Measurements from ENCODE around the gene LPP.

LPP gene

DNA sequence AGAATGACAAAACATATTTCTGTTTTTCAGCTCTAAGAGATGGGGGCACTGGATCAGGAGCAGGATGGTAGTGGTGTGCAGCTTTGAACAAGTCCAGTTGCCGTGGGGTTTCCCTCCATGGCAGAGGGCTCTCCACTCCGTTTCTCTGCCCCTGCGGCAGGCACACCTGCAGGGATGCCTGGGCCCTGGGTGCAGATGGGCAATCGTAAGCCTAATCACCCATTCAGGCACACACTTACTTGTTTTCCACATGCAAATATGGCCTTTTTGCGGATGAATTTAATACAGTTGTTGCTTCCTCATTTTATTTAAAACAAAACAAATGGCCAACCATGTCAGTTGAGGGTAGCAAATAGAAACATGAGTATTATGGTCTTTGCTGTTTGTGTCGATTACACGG is 85.1 kb downstream of the LPP start:
- Histone ChIP-seq H3K36me3 (ENCODE audit: control insufficient read depth, insufficient read depth, low read length) (no peaks in the 10 kb centered on the region), H3K4me1 (ENCODE audit: control insufficient read depth, insufficient read depth, low read length) (peaks cover 14% of the 10 kb centered on the region), H3K27me3 (ENCODE audit: control insufficient read depth, insufficient read depth, low read length) (no peaks in the 10 kb centered on the region), H3K27ac (ENCODE audit: low read depth, low read length) (no peak overlapping the region), H3K9ac (ENCODE audit: low read depth, low read length) (no peak overlapping the region), H3K9me3 (ENCODE audit: control insufficient read depth, insufficient read depth, low read length) (no peaks in the 10 kb centered on the region), H3K4me3 (ENCODE audit: low read depth, low read length) (no peak overlapping the region)

DNA sequence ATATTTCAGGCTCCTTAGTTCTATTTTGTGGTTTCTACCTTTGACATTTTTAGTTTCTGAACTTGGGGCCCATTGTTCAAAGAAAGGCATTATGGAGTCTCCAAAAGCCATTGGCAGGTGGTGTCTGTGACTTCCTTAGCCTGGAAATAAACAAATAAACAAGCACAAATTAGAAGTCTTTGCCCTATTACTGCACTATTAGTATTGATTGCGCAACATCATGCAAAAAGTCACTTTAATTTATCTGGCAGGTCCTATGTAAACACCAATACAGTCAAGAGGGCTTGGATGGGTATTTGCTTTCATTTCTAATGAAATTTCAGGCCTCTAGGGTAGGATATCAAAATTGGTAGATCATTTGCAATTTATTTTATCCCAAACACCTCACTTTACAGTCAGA is 85.6 kb downstream of the LPP start:
- Histone ChIP-seq H3K36me3 (ENCODE audit: control insufficient read depth, insufficient read depth, low read length) (no peaks in the 10 kb centered on the region), H3K27ac (ENCODE audit: low read depth, low read length) (no peak overlapping the region), H3K4me1 (ENCODE audit: control insufficient read depth, insufficient read depth, low read length) (peaks cover 14% of the 10 kb centered on the region), H3K9ac (ENCODE audit: low read depth, low read length) (no peak overlapping the region), H3K4me3 (ENCODE audit: low read depth, low read length) (no peak overlapping the region), H3K27me3 (ENCODE audit: control insufficient read depth, insufficient read depth, low read length) (no peaks in the 10 kb centered on the region), H3K9me3 (ENCODE audit: control insufficient read depth, insufficient read depth, low read length) (no peaks in the 10 kb centered on the region)

DNA sequence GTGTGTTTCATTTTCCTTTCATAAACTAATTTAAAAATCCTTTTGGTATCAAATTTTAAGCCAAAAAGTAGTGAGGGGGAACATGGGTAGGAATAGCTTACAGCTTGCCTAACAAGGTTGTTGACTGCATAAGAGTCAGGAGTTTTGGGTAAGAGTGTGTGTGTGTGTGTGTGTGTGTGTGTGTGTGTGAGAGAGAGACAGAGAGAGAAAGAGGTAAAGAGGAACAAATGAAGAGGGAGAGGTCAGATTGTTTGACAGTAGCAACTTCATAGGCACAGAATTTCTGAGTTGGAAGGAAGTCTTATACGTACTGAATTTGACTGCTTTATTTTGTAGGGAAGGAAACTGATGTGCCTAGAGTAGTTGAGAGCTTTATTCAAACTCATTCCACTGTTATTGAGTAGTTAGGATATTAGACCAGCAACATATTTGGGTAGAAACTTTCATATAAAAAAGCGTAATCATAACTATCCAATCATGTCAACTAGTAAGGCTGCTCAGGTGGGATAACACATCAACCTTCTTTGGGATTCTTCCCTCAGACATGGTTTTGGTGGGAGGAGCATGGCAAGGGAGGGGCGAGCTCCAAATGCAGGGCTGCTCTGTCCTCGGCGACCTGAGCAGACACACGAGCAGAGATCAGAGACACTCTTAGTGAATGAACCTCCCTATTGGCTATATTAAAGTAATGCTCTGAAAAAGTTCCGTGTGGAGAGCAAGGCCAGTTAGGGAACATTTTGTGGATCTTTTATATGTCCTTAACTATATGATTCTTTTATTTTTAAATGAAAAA is 86.4 kb downstream of the LPP start:
- H3K4me3 ChIP-seq (ENCODE audit: low read depth, low read length): no peak overlapping the region
- no peaks in the 10 kb centered on the region for H3K9me3 ChIP-seq (ENCODE audit: control insufficient read depth, insufficient read depth, low read length)
- no peaks in the 10 kb centered on the region for H3K36me3 ChIP-seq (ENCODE audit: control insufficient read depth, insufficient read depth, low read length)
- peaks cover 14% of the 10 kb centered on the region for H3K4me1 ChIP-seq (ENCODE audit: control insufficient read depth, insufficient read depth, low read length)
- H3K27ac ChIP-seq (ENCODE audit: low read depth, low read length): no peak overlapping the region
- H3K27me3 ChIP-seq (ENCODE audit: control insufficient read depth, insufficient read depth, low read length): no peaks in the 10 kb centered on the region
- no peak overlapping the region for H3K9ac ChIP-seq (ENCODE audit: low read depth, low read length)

DNA sequence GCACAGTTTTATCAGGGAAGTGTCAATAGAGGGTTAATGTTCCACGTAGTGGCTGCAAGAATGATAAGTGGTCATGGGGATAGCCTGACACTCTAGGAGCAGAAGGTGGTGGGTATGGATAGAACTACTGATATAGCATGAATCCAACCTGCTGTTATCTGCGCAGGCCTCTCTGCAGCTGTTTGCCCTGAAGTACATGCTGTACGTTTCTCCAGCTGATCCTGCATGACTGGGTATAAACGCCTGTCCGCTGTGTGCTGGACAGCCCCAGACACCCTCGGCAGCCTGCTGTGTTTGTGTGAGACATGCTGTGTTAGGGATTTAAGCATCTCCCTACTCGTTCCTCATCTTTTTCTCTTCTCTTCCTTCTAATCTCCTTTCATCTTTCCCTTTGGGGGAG is 87.1 kb downstream of the LPP start:
- Histone ChIP-seq H3K4me3 (ENCODE audit: low read depth, low read length) (no peak overlapping the region), H3K9ac (ENCODE audit: low read depth, low read length) (no peak overlapping the region), H3K4me1 (ENCODE audit: control insufficient read depth, insufficient read depth, low read length) (peaks cover 14% of the 10 kb centered on the region), H3K27ac (ENCODE audit: low read depth, low read length) (no peak overlapping the region), H3K27me3 (ENCODE audit: control insufficient read depth, insufficient read depth, low read length) (no peaks in the 10 kb centered on the region), H3K9me3 (ENCODE audit: control insufficient read depth, insufficient read depth, low read length) (no peaks in the 10 kb centered on the region), H3K36me3 (ENCODE audit: control insufficient read depth, insufficient read depth, low read length) (no peaks in the 10 kb centered on the region)

DNA sequence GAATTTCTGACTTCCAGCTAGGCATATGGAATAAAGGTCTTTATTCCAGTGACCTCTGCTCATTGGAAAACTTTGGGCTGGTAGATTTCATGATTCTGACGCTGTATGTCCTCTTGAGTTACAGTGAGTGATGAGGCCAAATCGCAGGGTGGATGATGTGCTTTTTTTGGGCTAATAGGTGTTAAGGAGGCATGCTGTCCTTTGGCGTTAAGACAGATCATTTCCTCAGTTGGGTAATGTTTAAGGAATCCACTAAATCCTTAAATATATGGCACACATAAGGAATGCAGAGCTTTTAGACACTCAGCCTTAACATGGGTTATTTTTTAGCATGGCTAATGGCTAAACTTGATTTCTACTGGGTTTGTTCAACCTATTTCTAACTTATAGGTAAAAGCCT is 87.9 kb downstream of the LPP start:
- no peaks in the 10 kb centered on the region for H3K9me3 ChIP-seq (ENCODE audit: control insufficient read depth, insufficient read depth, low read length)

DNA sequence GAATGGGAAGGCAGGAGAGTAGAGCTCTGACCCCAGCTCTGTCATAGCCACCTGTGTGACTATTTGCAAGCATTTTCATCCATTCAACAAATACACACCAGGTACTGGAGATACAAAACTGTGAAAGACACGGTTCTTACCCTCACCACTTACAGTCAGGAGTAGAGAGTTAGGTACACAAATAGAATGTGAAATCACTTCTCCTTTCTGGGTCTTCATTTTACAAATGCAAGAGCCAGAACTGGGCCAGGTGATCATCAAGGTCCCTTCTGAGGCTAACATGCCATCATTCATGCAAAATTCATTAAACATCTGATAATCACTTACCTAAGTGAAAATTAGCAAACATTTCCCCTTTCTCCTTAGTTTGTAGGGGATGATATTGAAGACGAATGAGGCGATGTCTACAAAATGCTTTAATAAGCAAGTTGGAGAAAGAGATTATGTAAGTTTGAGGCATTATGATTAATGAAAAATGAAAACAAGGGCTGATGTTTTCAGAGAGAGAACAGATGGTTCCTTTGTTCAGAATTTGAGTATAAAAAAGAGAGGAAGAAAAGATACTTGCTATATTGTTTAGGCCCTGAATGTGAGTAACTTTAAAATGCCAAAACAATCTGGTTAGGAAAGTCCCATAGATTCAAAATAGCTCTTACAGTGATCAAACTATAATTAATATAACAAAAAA is 88.6 kb downstream of the LPP start:
- H3K4me3 ChIP-seq (ENCODE audit: low read depth, low read length): no peak overlapping the region
- peaks cover 13% of the 10 kb centered on the region for H3K4me1 ChIP-seq (ENCODE audit: control insufficient read depth, insufficient read depth, low read length)
- H3K36me3 ChIP-seq (ENCODE audit: control insufficient read depth, insufficient read depth, low read length): no peaks in the 10 kb centered on the region
- H3K27me3 ChIP-seq (ENCODE audit: control insufficient read depth, insufficient read depth, low read length): no peaks in the 10 kb centered on the region
- H3K27ac ChIP-seq (ENCODE audit: low read depth, low read length): no peak overlapping the region
- H3K9ac ChIP-seq (ENCODE audit: low read depth, low read length): no peak overlapping the region
- H3K9me3 ChIP-seq (ENCODE audit: control insufficient read depth, insufficient read depth, low read length): no peaks in the 10 kb centered on the region

More for the DNA sequence above, 87.9 kb downstream of the LPP start:
- Histone ChIP-seq H3K27ac (ENCODE audit: low read depth, low read length) (no peak overlapping the region), H3K27me3 (ENCODE audit: control insufficient read depth, insufficient read depth, low read length) (no peaks in the 10 kb centered on the region), H3K9ac (ENCODE audit: low read depth, low read length) (no peak overlapping the region), H3K36me3 (ENCODE audit: control insufficient read depth, insufficient read depth, low read length) (no peaks in the 10 kb centered on the region), H3K4me1 (ENCODE audit: control insufficient read depth, insufficient read depth, low read length) (peaks cover 14% of the 10 kb centered on the region), H3K4me3 (ENCODE audit: low read depth, low read length) (no peak overlapping the region)

DNA sequence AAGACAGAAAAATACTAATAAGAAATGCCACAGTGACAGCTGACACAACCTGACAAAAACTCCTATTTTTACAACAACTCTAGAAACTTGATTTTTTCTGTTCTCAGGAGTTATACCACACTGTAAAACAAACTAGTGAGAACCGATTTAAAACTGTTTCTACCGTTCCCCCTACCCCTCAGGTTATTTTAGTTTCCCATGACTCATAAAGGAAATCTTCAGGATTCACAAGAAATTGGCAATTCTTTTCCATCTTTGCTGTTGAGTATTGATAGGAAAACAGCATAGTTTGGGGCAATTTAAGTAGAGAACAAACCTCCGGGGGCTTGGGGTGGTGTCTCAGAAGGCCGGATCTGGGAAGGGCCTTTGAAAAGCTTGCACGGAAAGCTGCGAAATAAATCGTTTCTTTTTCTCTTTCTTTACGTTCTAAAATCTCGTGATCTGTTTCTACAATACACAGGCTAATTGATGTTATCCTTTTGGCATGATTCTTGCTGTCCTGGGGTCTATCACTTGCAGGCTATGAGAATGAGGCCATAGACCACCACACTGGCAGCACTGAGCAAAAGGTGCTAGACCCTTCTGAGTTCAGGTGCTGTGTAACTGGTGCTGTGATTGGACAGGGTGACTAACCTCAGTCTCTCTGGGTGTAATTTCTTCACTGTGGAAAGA is 89.3 kb downstream of the LPP start:
- no peak overlapping the region for H3K27ac ChIP-seq (ENCODE audit: low read depth, low read length)
- no peaks in the 10 kb centered on the region for H3K27me3 ChIP-seq (ENCODE audit: control insufficient read depth, insufficient read depth, low read length)
- no peak overlapping the region for H3K9ac ChIP-seq (ENCODE audit: low read depth, low read length)
- H3K36me3 ChIP-seq (ENCODE audit: control insufficient read depth, insufficient read depth, low read length): no peaks in the 10 kb centered on the region
- no peak overlapping the region for H3K4me3 ChIP-seq (ENCODE audit: low read depth, low read length)
- peaks cover 11% of the 10 kb centered on the region for H3K4me1 ChIP-seq (ENCODE audit: control insufficient read depth, insufficient read depth, low read length)
- H3K9me3 ChIP-seq (ENCODE audit: control insufficient read depth, insufficient read depth, low read length): no peaks in the 10 kb centered on the region

DNA sequence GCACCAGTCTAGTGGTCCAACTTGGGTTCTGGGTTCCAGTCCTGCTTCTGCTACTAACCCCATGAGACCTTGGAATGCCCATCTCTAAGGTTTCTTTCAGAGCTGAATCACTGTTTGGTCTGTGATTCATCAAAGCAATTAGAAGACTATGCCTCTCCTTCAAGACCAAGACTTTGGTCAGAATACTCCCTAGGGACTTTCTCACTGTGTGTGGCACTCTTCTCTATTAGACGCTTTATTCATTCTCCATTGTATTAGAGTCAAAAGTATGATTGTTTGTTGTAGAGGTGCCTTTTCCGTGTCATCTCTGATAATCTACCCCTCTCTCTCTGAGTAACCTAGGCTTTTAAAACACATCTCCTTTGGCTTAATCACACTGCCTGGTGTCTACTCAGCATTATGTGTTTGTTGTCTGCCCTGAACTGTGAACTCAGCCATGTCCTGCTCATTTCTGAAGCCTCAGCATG is 90.5 kb downstream of the LPP start:
- Histone ChIP-seq H3K27ac (ENCODE audit: low read depth, low read length) (no peak overlapping the region), H3K9me3 (ENCODE audit: control insufficient read depth, insufficient read depth, low read length) (no peaks in the 10 kb centered on the region), H3K4me1 (ENCODE audit: control insufficient read depth, insufficient read depth, low read length) (peaks cover 11% of the 10 kb centered on the region), H3K9ac (ENCODE audit: low read depth, low read length) (no peak overlapping the region), H3K27me3 (ENCODE audit: control insufficient read depth, insufficient read depth, low read length) (no peaks in the 10 kb centered on the region), H3K4me3 (ENCODE audit: low read depth, low read length) (no peak overlapping the region), H3K36me3 (ENCODE audit: control insufficient read depth, insufficient read depth, low read length) (no peaks in the 10 kb centered on the region)

DNA sequence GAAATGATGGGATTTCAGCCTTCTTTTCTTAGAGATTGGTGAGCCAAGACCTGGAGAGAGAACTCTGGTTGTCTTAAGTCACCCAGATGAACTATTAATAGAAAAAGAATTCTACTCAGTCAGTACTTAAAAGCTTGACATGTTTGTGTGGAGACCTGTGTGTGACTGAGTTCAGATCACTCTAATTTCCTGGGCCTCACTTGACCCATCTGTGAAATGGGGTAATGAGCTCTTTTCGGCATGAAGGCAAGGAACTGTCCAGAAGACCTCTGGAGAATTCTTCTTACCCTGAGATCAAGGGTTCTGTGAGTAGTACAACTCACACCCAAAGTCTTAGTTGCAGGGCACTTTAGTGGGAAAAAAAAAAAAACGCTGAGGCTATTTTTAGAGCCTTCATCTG is 92.9 kb downstream of the LPP start:
- H3K27me3 ChIP-seq (ENCODE audit: control insufficient read depth, insufficient read depth, low read length): no peaks in the 10 kb centered on the region
- 0 out of 2 replicates have a peak, but pooled peaks cover 6% of the 10 kb centered on the region for H3K4me1 ChIP-seq (ENCODE audit: control insufficient read depth, insufficient read depth, low read length)
- no peaks in the 10 kb centered on the region for H3K36me3 ChIP-seq (ENCODE audit: control insufficient read depth, insufficient read depth, low read length)
- no peak overlapping the region for H3K4me3 ChIP-seq (ENCODE audit: low read depth, low read length)
- H3K9me3 ChIP-seq (ENCODE audit: control insufficient read depth, insufficient read depth, low read length): no peaks in the 10 kb centered on the region
- H3K27ac ChIP-seq (ENCODE audit: low read depth, low read length): no peak overlapping the region
- no peak overlapping the region for H3K9ac ChIP-seq (ENCODE audit: low read depth, low read length)

DNA sequence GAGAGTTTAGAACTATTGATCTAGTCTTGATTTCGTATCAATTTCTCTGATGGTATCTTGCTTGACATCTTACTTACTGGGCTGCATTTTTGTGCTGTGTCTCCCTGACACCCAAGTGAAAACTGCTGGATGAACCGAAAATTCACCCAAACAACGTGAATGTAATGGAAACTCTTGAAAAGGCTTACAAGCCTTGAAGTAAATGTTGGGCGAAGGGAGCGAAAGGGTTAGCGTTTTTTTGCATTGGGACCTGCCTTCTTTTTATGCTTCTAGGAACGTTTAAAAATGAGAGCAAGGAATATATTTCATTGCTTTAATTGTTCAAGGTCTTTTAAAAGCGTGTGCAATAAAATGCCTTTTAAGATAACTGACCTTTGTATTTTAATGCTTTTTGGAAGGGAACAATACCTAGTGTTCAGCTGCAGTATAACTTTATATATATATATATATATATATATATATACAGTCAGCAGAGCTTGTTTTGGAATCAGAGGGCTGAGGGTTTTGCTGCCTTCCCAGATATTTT is 94.1 kb downstream of the LPP start:
- Histone ChIP-seq H3K9ac (ENCODE audit: low read depth, low read length) (no peak overlapping the region), H3K9me3 (ENCODE audit: control insufficient read depth, insufficient read depth, low read length) (no peaks in the 10 kb centered on the region), H3K27ac (ENCODE audit: low read depth, low read length) (no peak overlapping the region), H3K4me1 (ENCODE audit: control insufficient read depth, insufficient read depth, low read length) (no peaks in the 10 kb centered on the region), H3K4me3 (ENCODE audit: low read depth, low read length) (no peak overlapping the region), H3K27me3 (ENCODE audit: control insufficient read depth, insufficient read depth, low read length) (no peaks in the 10 kb centered on the region), H3K36me3 (ENCODE audit: control insufficient read depth, insufficient read depth, low read length) (no peaks in the 10 kb centered on the region)
